Kidney (tissue), 14 donors: Measurements from ENCODE around the gene GALNT1. TPM values are rescaled to one million over a fixed set of nuclear protein-coding genes. Genes with fewer than 3 reads are reported as not detected.

Experiments
- DNase-seq, 5 donors: peaks; one replicate each; pipeline ENCODE4 v3.0.0-alpha.2; 2013 to 2020
- FAIRE-seq: peaks from 2 replicates; lab custom pipeline; 2012; peaks lifted over from hg19 to GRCh38; lab: Jason Lieb, UNC
- H3K27ac ChIP-seq, 2 donors: one replicate each; pipeline ENCODE4 v1.7.0; 2013; ENCODE audit warnings: low read depth in 2 of 2, low read length in 2 of 2, inconsistent platforms in 1 of 2
- H3K27me3 ChIP-seq: one replicate; pipeline ENCODE4 v1.7.1; 2013; ENCODE audit warnings: low read length, inconsistent platforms; ENCODE audit not compliant: control insufficient read depth, insufficient read depth
- H3K36me3 ChIP-seq, 3 donors: one replicate each; pipeline versions ENCODE4 v1.7.0 to v1.7.1; 2013; ENCODE audit warnings: low read length in 3 of 3, control low read depth in 1 of 3, inconsistent platforms in 1 of 3; ENCODE audit not compliant: insufficient read depth in 3 of 3, control insufficient read depth in 2 of 3
- H3K4me1 ChIP-seq, 3 donors: one replicate each; pipeline versions ENCODE4 v1.7.0 to v1.7.1; 2013; ENCODE audit warnings: low read length in 3 of 3, inconsistent platforms in 1 of 3, low read depth in 1 of 3; ENCODE audit not compliant: control insufficient read depth in 2 of 3, insufficient read depth in 2 of 3
- H3K4me3 ChIP-seq, 3 donors: one replicate each; pipeline versions ENCODE4 v1.7.0 to v1.8.1; 2013; ENCODE audit warnings: low read length in 3 of 3, control low read depth in 1 of 3, inconsistent platforms in 1 of 3
- H3K9ac ChIP-seq, 3 donors: one replicate each; pipeline versions ENCODE4 v1.7.0 to v1.7.1; 2013; ENCODE audit warnings: low read length in 3 of 3, control low read depth in 1 of 3, inconsistent platforms in 1 of 3
- H3K9me3 ChIP-seq, 3 donors: one replicate each; pipeline versions ENCODE4 v1.7.0 to v1.7.1; 2013; ENCODE audit warnings: low read length in 3 of 3, control low read depth in 1 of 3, inconsistent platforms in 1 of 3; ENCODE audit not compliant: control insufficient read depth in 2 of 3, insufficient read depth in 1 of 3
- CTCF ChIP-seq: IDR thresholded peaks from 3 replicates; pipeline ENCODE4 v1.5.1; 2012; ENCODE audit warnings: mild to moderate bottlenecking, moderate library complexity, borderline replicate concordance; ENCODE audit not compliant: insufficient read depth; ENCODE audit errors: extremely low read depth
- intact Hi-C: fragments of 100-400 bp; cut with DNase I; formaldehyde crosslinking; loops from one replicate; pipeline ENCODE4 v1.11.1; 2022
- polyA plus RNA-seq: library from polyadenylated mRNA; stranded (reverse); fragments of 350-450 nt; fragmentation: Illumina TruSeq; extraction: RNeasy Lipid Tissue Mini Kit (QIAGEN cat#74804); gene quantifications from one replicate; pipeline ENCODE4 v1.2.3, GENCODE V29; 2014; ENCODE audit warnings: low read depth, low replicate concordance; ENCODE audit not compliant: insufficient read depth
- total RNA-seq: library from RNA; stranded (reverse); fragmentation: NEBNext Ultra II Directional; extraction: Animal tissue kit (Norgen Biotek cat#: 25700); gene quantifications from one replicate; pipeline ENCODE4 v1.2.1, GENCODE V29; 2021
- donor health status: control.
- donor health status: control.
- donor health status: control.
- donor health status: control.
- donor health status: control.
- donor health status: DM: yes; HTN: yes; CAD: no.
- donor health status: Normal renal cell carcinoma (clear cell type).

GALNT1 gene
- total and polyA plus RNA-seq, 2 donors from 2014 or later, result 11.8 to 59.3 TPM

- Histone ChIP-seq H3K27ac (no peak overlapping the region), H3K36me3 (peaks cover 0 to 4% (median 4%) of the 10 kb centered on the region in 3 donors), H3K9ac (no peak overlapping the region), H3K4me1 (no peaks in the 10 kb centered on the region), H3K27me3 (no peaks in the 10 kb centered on the region), H3K9me3 (no peaks in the 10 kb centered on the region), H3K4me3 (no peak overlapping the region)
- TF ChIP-seq CTCF, result no peak
- FAIRE-seq, result no peak
- intact Hi-C loops, result no loop called here
- no peak for DNase-seq
Observed at GRCh38 chr18:35693829-35694228, 112.3 kb downstream of the GALNT1 start.

GRCh38 chr18:35694808-35695207 is 113.3 kb downstream of the GALNT1 start:
- H3K27ac ChIP-seq, result no peak overlapping the region
- no peaks in the 10 kb centered on the region for H3K9me3 ChIP-seq
- DNase-seq, result no peak
- peaks cover 0 to 4% (median 4%) of the 10 kb centered on the region in 3 donors for H3K36me3 ChIP-seq
- FAIRE-seq, result no peak
- no peak overlapping the region for H3K4me3 ChIP-seq
- no peaks in the 10 kb centered on the region for H3K4me1 ChIP-seq
- intact Hi-C loops, result no loop called here
- no peak overlapping the region for H3K9ac ChIP-seq
- no peaks in the 10 kb centered on the region for H3K27me3 ChIP-seq
- TF ChIP-seq CTCF, result no peak

GRCh38 chr18:35695384-35695783 is 113.8 kb downstream of the GALNT1 start:
- TF ChIP-seq CTCF, result no peak
- intact Hi-C loops, result no loop called here
- Histone ChIP-seq H3K9me3 (no peaks in the 10 kb centered on the region), H3K27me3 (no peaks in the 10 kb centered on the region), H3K4me3 (no peak overlapping the region), H3K9ac (no peak overlapping the region), H3K27ac (no peak overlapping the region), H3K36me3 (peaks cover 0 to 4% (median 4%) of the 10 kb centered on the region in 3 donors), H3K4me1 (no peaks in the 10 kb centered on the region)
- no peak for DNase-seq
- FAIRE-seq, result no peak

GRCh38 chr18:35695803-35696202 is 114.3 kb downstream of the GALNT1 start:
- no peak for FAIRE-seq
- Histone ChIP-seq H3K27ac (no peak overlapping the region), H3K9me3 (no peaks in the 10 kb centered on the region), H3K27me3 (no peaks in the 10 kb centered on the region), H3K4me3 (no peak overlapping the region), H3K36me3 (peaks cover 0 to 4% (median 4%) of the 10 kb centered on the region in 3 donors), H3K9ac (no peak overlapping the region), H3K4me1 (no peaks in the 10 kb centered on the region)
- intact Hi-C loops, result no loop called here
- no peak for DNase-seq
- no peak for TF ChIP-seq CTCF
